BJ (cell line): ENCODE data around the gene SPNS2. TPM values are rescaled to one million over a fixed set of nuclear protein-coding genes. Genes with fewer than 3 reads are reported as not detected.

Experiments used
- CTCF ChIA-PET: fragments of 350-600 bp; formaldehyde crosslinking; extraction: SDS; loops from one replicate; lab custom pipeline; 2021; ENCODE audit warnings: antibody characterized with exemption, inconsistent platforms; lab: Yijun Ruan, JAX
- POLR2A ChIA-PET: fragments of 300-600 bp; sonication (Branson Sonifier 250); formaldehyde crosslinking; extraction: SDS; loops from one replicate; lab custom pipeline; 2021; ENCODE audit warnings: antibody characterized with exemption; lab: Charles Lee
- DNase-seq: peaks from one replicate; pipeline ENCODE4 v3.0.0-alpha.2; 2011; ENCODE audit warnings: low read depth
- H3K27me3 ChIP-seq: 2 replicates; pipeline ENCODE4 v1.6.0; 2011; ENCODE audit warnings: low read length; ENCODE audit not compliant: control insufficient read depth, insufficient read depth
- H3K36me3 ChIP-seq: 2 replicates; pipeline ENCODE4 v1.5.1; 2011; ENCODE audit warnings: low read length; ENCODE audit not compliant: control insufficient read depth, insufficient read depth
- H3K4me3 ChIP-seq: 2 replicates; pipeline ENCODE4 v1.5.1; 2011; ENCODE audit warnings: low read depth, mild to moderate bottlenecking, control low read depth, low read length
- CTCF ChIP-seq: IDR thresholded peaks from 2 replicates; pipeline ENCODE4 v1.5.1; 2011; ENCODE audit warnings: low read depth, mild to moderate bottlenecking, control low read depth, inconsistent platforms, low read length, moderate library complexity; ENCODE audit not compliant: insufficient read depth
- polyA plus RNA-seq: library from polyadenylated mRNA; depleted of rRNA; stranded (reverse); fragments of >200 nt; gene quantifications from 2 replicates; pipeline ENCODE4 v1.2.3, GENCODE V29; 2011

SPNS2 gene
- polyA plus RNA-seq, 1 experiment: not detected

GRCh38 chr17:4509401-4509800 is 10.7 kb downstream of the SPNS2 start:
- no peak for DNase-seq
- no peak for TF ChIP-seq CTCF
- POLR2A ChIA-PET: no interaction called here
- Histone ChIP-seq H3K4me3 (no peak overlapping the region), H3K27me3 (peaks cover 16% of the 10 kb centered on the region), H3K36me3 (no peaks in the 10 kb centered on the region)
- CTCF ChIA-PET: no interaction called here

- CTCF ChIA-PET: interaction anchor here (1.5 kb wide), 1 partner anchor 12 kb away, joined by 3 read pairs; no protein-coding TSS in a partner anchor
- POLR2A ChIA-PET: no interaction called here
- peaks cover 13% of the 10 kb centered on the region for H3K27me3 ChIP-seq
- no peak overlapping the region for H3K4me3 ChIP-seq
- H3K36me3 ChIP-seq: no peaks in the 10 kb centered on the region
- DNase-seq: no peak
- TF ChIP-seq CTCF: no peak
These were observed 11.4 kb downstream of the SPNS2 start for GRCh38 chr17:4509923-4510617.

GRCh38 chr17:4510618-4510941 is 11.9 kb downstream of the SPNS2 start:
- POLR2A ChIA-PET: no interaction called here
- CTCF ChIA-PET: interaction anchor here (1.5 kb wide), 1 partner anchor 11 kb away, joined by 3 read pairs; no protein-coding TSS in a partner anchor
- no peak for DNase-seq
- Histone ChIP-seq H3K4me3 (no peak overlapping the region), H3K27me3 (peaks cover 13% of the 10 kb centered on the region), H3K36me3 (no peaks in the 10 kb centered on the region)
- TF ChIP-seq CTCF: no peak

DNA sequence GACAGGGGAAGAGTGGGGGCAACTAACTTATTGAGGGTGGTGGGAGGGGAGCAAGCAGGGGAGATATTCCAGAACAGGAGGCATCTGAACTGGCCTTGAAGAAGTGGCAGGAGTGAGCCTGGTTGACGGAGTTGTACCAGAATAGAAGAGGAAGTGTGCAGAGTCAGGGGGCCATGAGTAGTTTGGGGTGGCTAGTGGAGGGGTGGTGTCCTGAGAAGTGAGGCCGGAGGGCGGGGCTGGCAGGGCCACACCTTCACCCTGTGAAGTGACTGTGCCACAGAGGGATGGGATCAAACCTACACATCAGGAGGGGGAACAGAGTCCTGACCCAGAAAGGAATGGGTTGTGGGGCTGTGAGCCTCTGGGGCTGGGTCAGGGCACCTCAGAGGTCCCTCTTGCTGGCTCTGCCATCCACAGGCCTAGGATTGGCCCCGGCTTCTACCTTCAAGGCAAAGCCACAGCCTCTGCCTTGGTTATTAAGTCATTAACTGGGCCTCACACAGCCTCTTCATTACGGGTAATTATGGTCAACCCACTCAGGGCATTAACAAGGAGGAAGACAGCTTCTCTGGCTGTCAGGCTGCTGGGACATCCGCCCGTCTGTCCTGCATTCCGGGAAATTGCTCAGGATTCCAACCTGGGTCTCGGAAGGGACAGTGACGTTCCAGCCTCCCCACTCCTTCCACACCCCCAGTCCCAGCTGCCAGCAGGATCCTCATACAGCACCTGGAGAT is 12.7 kb downstream of the SPNS2 start:
- no peak for DNase-seq
- ChIA-PET POLR2A (no interaction called here), CTCF (interaction anchor here (1.5 kb wide), 1 partner anchor 10 kb away, joined by 3 read pairs; no protein-coding TSS in a partner anchor)
- no peak overlapping the region for H3K4me3 ChIP-seq
- no peak for TF ChIP-seq CTCF
- no peaks in the 10 kb centered on the region for H3K36me3 ChIP-seq
- H3K27me3 ChIP-seq: peaks cover 15% of the 10 kb centered on the region
